H1 (cell line): ENCODE measurements around the gene CDC14C. TPM values are rescaled to one million over a fixed set of nuclear protein-coding genes. Genes with fewer than 3 reads are reported as not detected.

Experiments
- CTCF ChIA-PET: fragments of 300-600 bp; sonication (Branson Sonifier 250); formaldehyde crosslinking; loops from one replicate; lab custom pipeline; 2021; ENCODE audit not compliant: partially characterized antibody; lab: Charles Lee
- POLR2A ChIA-PET: fragments of 300-600 bp; sonication (Branson Sonifier 250); formaldehyde crosslinking; loops from one replicate; lab custom pipeline; 2021; ENCODE audit warnings: inconsistent platforms; ENCODE audit not compliant: partially characterized antibody; lab: Charles Lee
- DNase-seq, 2 experiments: peaks; one replicate each; pipeline versions ENCODE4 v3.0.0 to v3.0.0-alpha.2; 2010 to 2022; ENCODE audit warnings: low spot score in 2 of 2, low read depth in 1 of 2, mixed read lengths in 1 of 2
- FAIRE-seq: peaks from 2 replicates; lab custom pipeline; 2011; peaks lifted over from hg19 to GRCh38; lab: Jason Lieb, UNC
- H2AFZ ChIP-seq: 2 replicates; pipeline ENCODE4 v1.8.1; 2012; ENCODE audit warnings: low read length, inconsistent platforms
- H2AK5ac ChIP-seq: 2 replicates; pipeline ENCODE4 v1.6.1; 2013; ENCODE audit warnings: low read depth, low read length
- H2BK120ac ChIP-seq: replicated peaks from 2 replicates; pipeline ENCODE3; 2013; ENCODE audit warnings: low read depth, low read length, inconsistent platforms
- H2BK12ac ChIP-seq: 2 replicates; pipeline ENCODE4 v1.6.1; 2013; ENCODE audit warnings: low read depth, low read length
- H2BK15ac ChIP-seq: 2 replicates; pipeline ENCODE4 v1.6.1; 2013; ENCODE audit warnings: low read length
- H2BK20ac ChIP-seq: 2 replicates; pipeline ENCODE4 v1.6.1; 2013; ENCODE audit warnings: low read length
- H2BK5ac ChIP-seq: 2 replicates; pipeline ENCODE4 v1.6.1; 2013; ENCODE audit warnings: low read depth, low read length
- H3K14ac ChIP-seq: 2 replicates; pipeline ENCODE4 v1.6.1; 2013; ENCODE audit warnings: inconsistent platforms; ENCODE audit not compliant: insufficient read length
- H3K18ac ChIP-seq: 2 replicates; pipeline ENCODE4 v1.6.1; 2013; ENCODE audit warnings: low read length; ENCODE audit errors: extremely low read depth
- H3K23ac ChIP-seq: 2 replicates; pipeline ENCODE4 v1.6.1; 2013; ENCODE audit warnings: inconsistent platforms; ENCODE audit not compliant: insufficient read length
- H3K23me2 ChIP-seq: 2 replicates; pipeline ENCODE4 v1.6.1; 2013; ENCODE audit warnings: low read depth, low read length
- H3K27ac ChIP-seq: 2 replicates; pipeline ENCODE4 v1.6.1; 2011; ENCODE audit warnings: low read depth, low read length, inconsistent platforms
- H3K27me3 ChIP-seq, 4 experiments: replicated peaks in 1 of 4; 1 replicate in 1 of 4; 2 replicates in 3 of 4; pipeline versions ENCODE4 v1.6.1 to v1.8.1; 2011 to 2013; ENCODE audit warnings: low read length in 3 of 4, mild to moderate bottlenecking in 3 of 4, inconsistent platforms in 2 of 4, mixed read lengths in 2 of 4, moderate library complexity in 1 of 4; ENCODE audit not compliant: control insufficient read depth in 3 of 4, insufficient read depth in 3 of 4; ENCODE audit errors: extremely low read depth in 1 of 4
- H3K36me3 ChIP-seq, 4 experiments: 2 replicates each; pipeline versions ENCODE4 v1.6.1 to v1.8.1; 2011 to 2013; ENCODE audit warnings: mild to moderate bottlenecking in 4 of 4, low read length in 3 of 4, moderate library complexity in 2 of 4, control low read depth in 1 of 4, inconsistent platforms in 1 of 4; ENCODE audit not compliant: insufficient read depth in 4 of 4, control insufficient read depth in 2 of 4
- H3K4ac ChIP-seq: replicated peaks from 2 replicates; pipeline ENCODE3; 2013; ENCODE audit warnings: low read length, low read depth, mixed read lengths, inconsistent platforms; ENCODE audit not compliant: insufficient read length
- H3K4me1 ChIP-seq, 4 experiments: replicated peaks in 1 of 4; 1 replicate in 1 of 4; 2 replicates in 3 of 4; pipeline versions ENCODE4 v1.6.1 to v1.8.1; 2011 to 2013; ENCODE audit warnings: low read length in 3 of 4, inconsistent platforms in 2 of 4, mixed read lengths in 1 of 4; ENCODE audit not compliant: insufficient read depth in 4 of 4, control insufficient read depth in 3 of 4
- H3K4me2 ChIP-seq, 2 experiments: 2 replicates each; pipeline versions ENCODE4 v1.6.1 to v1.8.1; 2011 to 2013; ENCODE audit warnings: low read depth in 2 of 2, low read length in 2 of 2, control low read depth in 1 of 2, inconsistent platforms in 1 of 2, mild to moderate bottlenecking in 1 of 2; ENCODE audit not compliant: insufficient read depth in 1 of 2
- H3K4me3 ChIP-seq, 4 experiments: fragments of 200-600, 300-600 bp in 1 of 4; sonication (generic), shearing (Covaris generic), sonication (Bioruptor Twin) in 1 of 4; 2 replicates each; pipeline versions ENCODE4 v1.5.1 to v1.8.1; 2011 to 2016; ENCODE audit warnings: low read length in 4 of 4, low read depth in 3 of 4, control low read depth in 2 of 4, inconsistent platforms in 2 of 4, mild to moderate bottlenecking in 2 of 4, mixed read lengths in 1 of 4, moderate library complexity in 1 of 4; ENCODE audit not compliant: insufficient read depth in 2 of 4; ENCODE audit errors: extremely low read depth in 1 of 4
- H3K56ac ChIP-seq: replicated peaks from 2 replicates; pipeline ENCODE3; 2013; ENCODE audit warnings: low read depth, mild to moderate bottlenecking, mixed read lengths, low read length, inconsistent platforms; ENCODE audit not compliant: insufficient read length
- H3K79me1 ChIP-seq: 2 replicates; pipeline ENCODE4 v1.6.1; 2013; ENCODE audit warnings: low read depth, low read length, control low read depth
- H3K79me2 ChIP-seq, 2 experiments: 2 replicates each; pipeline versions ENCODE4 v1.6.1 to v1.8.1; 2012 to 2013; ENCODE audit warnings: low read length in 2 of 2, mild to moderate bottlenecking in 2 of 2, inconsistent platforms in 1 of 2; ENCODE audit not compliant: insufficient read depth in 2 of 2, control insufficient read depth in 1 of 2
- H3K9ac ChIP-seq, 4 experiments: replicated peaks in 1 of 4; 1 replicate in 1 of 4; 2 replicates in 3 of 4; pipeline versions ENCODE4 v1.6.1 to v1.8.1; 2011 to 2013; ENCODE audit warnings: low read depth in 3 of 4, low read length in 3 of 4, control low read depth in 2 of 4, mild to moderate bottlenecking in 2 of 4, moderate library complexity in 2 of 4, inconsistent platforms in 1 of 4; ENCODE audit errors: extremely low read depth in 1 of 4
- H3K9me3 ChIP-seq, 2 experiments: 2 replicates each; pipeline versions ENCODE4 v1.6.1 to v1.8.1; 2012 to 2013; ENCODE audit warnings: mild to moderate bottlenecking in 2 of 2, moderate library complexity in 2 of 2, control low read depth in 1 of 2, inconsistent platforms in 1 of 2, low read depth in 1 of 2, low read length in 1 of 2, mixed read lengths in 1 of 2; ENCODE audit not compliant: insufficient read depth in 2 of 2
- H4K20me1 ChIP-seq, 2 experiments: replicated peaks in 1 of 2; 2 replicates each; pipeline versions ENCODE3 to v1.8.1; 2011 to 2013; ENCODE audit warnings: inconsistent platforms in 2 of 2, low read length in 2 of 2, mild to moderate bottlenecking in 1 of 2; ENCODE audit not compliant: insufficient read depth in 2 of 2, control insufficient read depth in 1 of 2
- H4K5ac ChIP-seq: 2 replicates; pipeline ENCODE4 v1.6.1; 2013; ENCODE audit warnings: low read length, low read depth, mixed read lengths, inconsistent platforms; ENCODE audit not compliant: insufficient read length
- H4K8ac ChIP-seq: 2 replicates; pipeline ENCODE4 v1.8.0; 2013; ENCODE audit warnings: mild to moderate bottlenecking, moderate library complexity, low read length, inconsistent platforms; ENCODE audit not compliant: insufficient read depth; ENCODE audit errors: extremely low read depth
- H4K91ac ChIP-seq: replicated peaks from 2 replicates; pipeline ENCODE3; 2013; ENCODE audit warnings: low read length, mixed read lengths, inconsistent platforms; ENCODE audit not compliant: insufficient read length
- CBX5 ChIP-seq: fragments of 300-800, 300-1000 bp; sonication (generic); IDR thresholded peaks from 2 replicates; pipeline ENCODE4 v1.7.1; 2016; ENCODE audit warnings: antibody characterized with exemption, low read length, low read depth
- CEBPB ChIP-seq: IDR thresholded peaks from 2 replicates; pipeline ENCODE4 v1.6.1; 2012; ENCODE audit warnings: low read depth, low read length
- EP300 ChIP-seq, 2 experiments: IDR thresholded peaks; 1 replicate in 1 of 2; 2 replicates in 1 of 2; pipeline ENCODE4 v1.6.1; 2011 to 2012; ENCODE audit warnings: low read depth in 2 of 2, low read length in 2 of 2, mild to moderate bottlenecking in 2 of 2, borderline replicate concordance in 1 of 2, inconsistent platforms in 1 of 2, moderate library complexity in 1 of 2
- RXRA ChIP-seq: IDR thresholded peaks from 2 replicates; pipeline ENCODE4 v1.6.1; 2011; ENCODE audit warnings: low read depth, mild to moderate bottlenecking, low read length, moderate library complexity; ENCODE audit not compliant: insufficient read depth
- SIX5 ChIP-seq: IDR thresholded peaks from 2 replicates; pipeline ENCODE4 v1.6.1; 2011; ENCODE audit warnings: mild to moderate bottlenecking, low read depth, low read length
- SP1 ChIP-seq: IDR thresholded peaks from 2 replicates; pipeline ENCODE4 v1.6.1; 2011; ENCODE audit warnings: low read depth, low read length
- WGBS, 2 experiments: shearing (Covaris generic) in 1 of 2; methylation state at CpG; one replicate each; pipeline versions ENCODE4 v1.1.6 to v1.1.7; 2013 to 2015; ENCODE audit warnings: low lambda C conversion rate in 2 of 2, mixed read lengths in 2 of 2, inconsistent platforms in 1 of 2, low coverage in 1 of 2, missing lambda C conversion rate in 1 of 2; ENCODE audit not compliant: insufficient replicate concordance in 2 of 2, insufficient coverage in 1 of 2, insufficient read length in 1 of 2; ENCODE audit errors: extremely low coverage in 1 of 2, missing lambda C conversion rate in 1 of 2; 5-methylcytosine and 5-hydroxymethylcytosine counted together
- polyA plus RNA-seq, 7 experiments: library from polyadenylated mRNA; depleted of rRNA in 3 of 7; stranded (reverse) in 5 of 7; unstranded in 2 of 7; fragments of >200 nt in 5 of 7; fragments of 200-250 nt in 2 of 7; gene quantifications; 1 replicate in 5 of 7; 2 replicates in 1 of 7; 4 replicates in 1 of 7; pipeline versions ENCODE4 v1.2.1 to v1.2.3, GENCODE V29; 2011 to 2013; ENCODE audit warnings: missing spikeins in 2 of 7, mixed read lengths in 2 of 7
- total RNA-seq: library from RNA; stranded (reverse); fragmentation: NEBNext Ultra II Directional; extraction: Animal tissue kit (Norgen Biotek cat#: 25700); gene quantifications from 2 replicates; pipeline ENCODE4 v1.2.1, GENCODE V29; 2021
- TF ChIP-seq, protein P1 (sequence below): IDR thresholded peaks from 2 replicates; pipeline ENCODE4 v1.6.1; 2012; ENCODE audit warnings: inconsistent platforms
- TF ChIP-seq, protein P2 (sequence below), 3 experiments: IDR thresholded peaks; 1 replicate in 2 of 3; 2 replicates in 1 of 3; pipeline versions ENCODE4 v1.5.1 to v1.6.1; 2011; ENCODE audit warnings: low read length in 3 of 3, mild to moderate bottlenecking in 3 of 3, inconsistent platforms in 2 of 3, low read depth in 1 of 3, moderate library complexity in 1 of 3; ENCODE audit not compliant: insufficient read depth in 1 of 3; ENCODE audit errors: control extremely low read depth in 1 of 3

Gene CDC14C
- total and polyA plus RNA-seq, 2 of the 8 experiments (the other 6 are each of a cell fraction or from before 2014, with no cell fraction given): 0.09 TPM; not detected in 1

DNA sequence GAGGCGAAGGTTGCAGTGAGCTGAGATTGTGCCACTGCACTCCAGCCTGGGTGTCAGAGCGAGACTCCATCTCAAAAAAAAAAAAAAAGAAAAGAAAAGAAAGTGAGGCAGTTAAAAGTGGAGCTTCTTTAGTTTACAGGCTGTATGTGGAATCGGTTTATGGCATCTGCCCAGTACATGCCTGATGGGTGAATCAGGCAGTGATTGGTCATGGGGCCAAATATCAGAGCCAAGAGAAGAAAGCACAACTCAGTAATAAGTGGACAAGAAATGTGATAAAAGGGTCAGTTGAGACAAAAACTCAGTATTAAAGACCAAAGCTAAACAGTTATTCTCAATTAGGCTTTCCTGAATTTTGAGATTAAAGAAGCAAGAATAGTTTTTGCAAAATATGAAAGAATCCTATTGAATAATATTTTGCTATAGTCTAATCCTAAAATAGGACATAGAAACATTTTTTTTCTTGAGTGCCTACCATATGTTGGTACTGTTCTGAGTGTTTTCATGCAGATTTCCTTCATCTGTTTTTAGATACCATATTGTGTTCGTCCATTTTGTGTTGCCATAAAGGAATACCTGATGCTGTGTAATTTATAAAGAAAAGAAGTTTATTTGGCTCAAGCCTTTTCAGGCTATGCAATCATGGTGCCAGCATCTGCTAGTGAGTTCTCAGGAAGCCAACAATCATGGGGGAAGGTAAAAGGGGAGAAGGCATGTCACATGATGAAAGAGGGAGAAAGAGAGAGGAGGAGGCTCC, 14.4 kb downstream of the CDC14C start:
- Histone ChIP-seq H3K4me1 (peaks cover 0 to 3% (median 0%) of the 10 kb centered on the region in 4 experiments; a peak in 1 of 7 replicates), H3K4me2 (no peak overlapping the region), H3K79me2 (no peaks in the 10 kb centered on the region), H2BK120ac (no peak overlapping the region), H2BK20ac (no peak overlapping the region), H3K27ac (no peak overlapping the region), H2BK12ac (no peak overlapping the region), H2BK15ac (no peak overlapping the region), H3K79me1 (no peaks in the 10 kb centered on the region), H4K91ac (no peak overlapping the region), H3K36me3 (no peaks in the 10 kb centered on the region), H2BK5ac (no peak overlapping the region), H3K4ac (no peak overlapping the region), H3K18ac (no peak overlapping the region), H4K5ac (no peak overlapping the region), H3K23me2 (no peaks in the 10 kb centered on the region), H2AFZ (no peak overlapping the region), H2AK5ac (no peak overlapping the region), H3K4me3 (no peak overlapping the region), H3K9me3 (no peaks in the 10 kb centered on the region), H3K9ac (no peak overlapping the region), H4K8ac (no peak overlapping the region), H3K27me3 (no peaks in the 10 kb centered on the region), H3K14ac (no peak overlapping the region), H4K20me1 (no peaks in the 10 kb centered on the region), H3K56ac (no peak overlapping the region), H3K23ac (no peak overlapping the region)
- DNase-seq (no peak), FAIRE-seq (no peak)
- TF ChIP-seq, protein P1, sequence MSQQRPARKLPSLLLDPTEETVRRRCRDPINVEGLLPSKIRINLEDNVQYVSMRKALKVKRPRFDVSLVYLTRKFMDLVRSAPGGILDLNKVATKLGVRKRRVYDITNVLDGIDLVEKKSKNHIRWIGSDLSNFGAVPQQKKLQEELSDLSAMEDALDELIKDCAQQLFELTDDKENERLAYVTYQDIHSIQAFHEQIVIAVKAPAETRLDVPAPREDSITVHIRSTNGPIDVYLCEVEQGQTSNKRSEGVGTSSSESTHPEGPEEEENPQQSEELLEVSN: no peak
- no peak for TF ChIP-seq RXRA
- TF ChIP-seq EP300 (IDR thresholded peaks at IDR 0.05; ENCODE audit: borderline replicate concordance in 1 of 2, low read depth in 2 of 2, low read length in 2 of 2): no peak
- no peak for TF ChIP-seq SP1
- TF ChIP-seq CEBPB: no peak
- TF ChIP-seq SIX5: no peak
- TF ChIP-seq CBX5: no peak
- TF ChIP-seq, protein P2, sequence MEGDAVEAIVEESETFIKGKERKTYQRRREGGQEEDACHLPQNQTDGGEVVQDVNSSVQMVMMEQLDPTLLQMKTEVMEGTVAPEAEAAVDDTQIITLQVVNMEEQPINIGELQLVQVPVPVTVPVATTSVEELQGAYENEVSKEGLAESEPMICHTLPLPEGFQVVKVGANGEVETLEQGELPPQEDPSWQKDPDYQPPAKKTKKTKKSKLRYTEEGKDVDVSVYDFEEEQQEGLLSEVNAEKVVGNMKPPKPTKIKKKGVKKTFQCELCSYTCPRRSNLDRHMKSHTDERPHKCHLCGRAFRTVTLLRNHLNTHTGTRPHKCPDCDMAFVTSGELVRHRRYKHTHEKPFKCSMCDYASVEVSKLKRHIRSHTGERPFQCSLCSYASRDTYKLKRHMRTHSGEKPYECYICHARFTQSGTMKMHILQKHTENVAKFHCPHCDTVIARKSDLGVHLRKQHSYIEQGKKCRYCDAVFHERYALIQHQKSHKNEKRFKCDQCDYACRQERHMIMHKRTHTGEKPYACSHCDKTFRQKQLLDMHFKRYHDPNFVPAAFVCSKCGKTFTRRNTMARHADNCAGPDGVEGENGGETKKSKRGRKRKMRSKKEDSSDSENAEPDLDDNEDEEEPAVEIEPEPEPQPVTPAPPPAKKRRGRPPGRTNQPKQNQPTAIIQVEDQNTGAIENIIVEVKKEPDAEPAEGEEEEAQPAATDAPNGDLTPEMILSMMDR (IDR thresholded peaks at IDR 0.05; ENCODE audit: control extremely low read depth in 1 of 3, insufficient read depth in 1 of 3, low read depth in 1 of 3, low read length in 3 of 3): no peak
- ChIA-PET POLR2A (no interaction called here), CTCF (no interaction called here)
- 95% methylated on average over 3 of the region's 4 CpGs; no CpG with 5 or more reads in 1 of the 2 experiments for WGBS, 2 experiments
